ENCODE measurements around the gene PYCR2.
"Not testable (repeated sequence)": the region's sequence is repeated elsewhere in the genome, so short reads cannot be mapped to it uniquely, and the experiment has no call there.

The PYCR2 gene

GRCh38 chr1:225888898-225889601 is 35.0 kb downstream of the PYCR2 start, which contains the start of gene LEFTY1:
TSS of gene LEFTY1 (minus strand) at chr1:225889146. CDS start at chr1:225889066, 80 bp downstream.
- no peak for DNase-seq

- no peak for DNase-seq
These were observed 35.7 kb downstream of the PYCR2 start for GRCh38 chr1:225888289-225888897.

- DNase-seq = not testable (repeated sequence)
These were observed 36.3 kb downstream of the PYCR2 start for GRCh38 chr1:225887554-225888288.

- no peak for DNase-seq
These were observed 37.1 kb downstream of the PYCR2 start for GRCh38 chr1:225887030-225887314.

GRCh38 chr1:225886159-225887029 is 37.7 kb downstream of the PYCR2 start:
- DNase-seq = no peak

GRCh38 chr1:225885336-225885735 is 38.7 kb downstream of the PYCR2 start:
- no peak for DNase-seq

- no peak for DNase-seq
These were observed 40.3 kb downstream of the PYCR2 start for GRCh38 chr1:225883616-225884265.

GRCh38 chr1:225882694-225883615 is 41.1 kb downstream of the PYCR2 start:
- DNase-seq = no peak

- DNase-seq = peak; percentile 48
These were observed 41.9 kb downstream of the PYCR2 start, which contains the start of gene TMEM63A for GRCh38 chr1:225881959-225882693. TSS of gene TMEM63A (minus strand) at chr1:225882380. CDS start at chr1:225877580, 4,800 bp downstream.

- DNase-seq = no peak
These were observed 42.7 kb downstream of the PYCR2 start for GRCh38 chr1:225881081-225881958.

GRCh38 chr1:225880636-225881035 is 43.4 kb downstream of the PYCR2 start:
- DNase-seq = no peak

GRCh38 chr1:225880222-225880588 is 43.8 kb downstream of the PYCR2 start:
- DNase-seq = no peak

- no peak for DNase-seq
These were observed 44.4 kb downstream of the PYCR2 start for GRCh38 chr1:225879521-225880221.

GRCh38 chr1:225878282-225878681 is 45.8 kb downstream of the PYCR2 start:
- no peak for DNase-seq

- DNase-seq = no peak
These were observed 46.5 kb downstream of the PYCR2 start for GRCh38 chr1:225877580-225877979.

- DNase-seq = no peak
These were observed 47.0 kb downstream of the PYCR2 start for GRCh38 chr1:225876900-225877510.

- DNase-seq = no peak
These were observed 48.8 kb downstream of the PYCR2 start for GRCh38 chr1:225875044-225875815.

GRCh38 chr1:225874431-225874830 is 49.6 kb downstream of the PYCR2 start:
- DNase-seq = no peak

All from NCI-H1436 (cell line).